IMR-90 (cell line): ENCODE data around the gene NR4A1. TPM values are rescaled to one million over a fixed set of nuclear protein-coding genes. Genes with fewer than 3 reads are reported as not detected.
A peak's percentile ranks its signal among the peaks of the same experiment; 100 is the strongest.

Source experiments
- ATAC-seq: fragments of 200-7000 bp; cut with Tn5 transposase; 2 replicates; pipeline ENCODE4 v1.9.1; 2020; ENCODE audit warnings: low read depth, mild to moderate bottlenecking, moderate library complexity
- BruUV-seq: library from RNA; stranded (reverse); fragments of 400-500 nt; replicated peaks from 2 replicates; lab custom pipeline; 2021; lab: Mats Ljungman, UMichigan
- CTCF ChIA-PET: fragments of 300-600 bp; formaldehyde crosslinking; extraction: SDS; loops from one replicate; lab custom pipeline; 2021; ENCODE audit warnings: antibody characterized with exemption; lab: Yijun Ruan, JAX
- POLR2A ChIA-PET: fragments of 300-600 bp; sonication (Branson Sonifier 250); formaldehyde crosslinking; loops from one replicate; lab custom pipeline; 2022; ENCODE audit warnings: antibody characterized with exemption; ENCODE audit not compliant: unreplicated experiment; lab: Charles Lee
- DNase-seq: peaks from one replicate; pipeline ENCODE4 v3.0.0; 2013
- H2AFZ ChIP-seq: replicated peaks from 2 replicates; pipeline ENCODE3; 2013; ENCODE audit warnings: low read length, mild to moderate bottlenecking; ENCODE audit not compliant: poor library complexity
- H2AK5ac ChIP-seq: 2 replicates; pipeline ENCODE4 v1.6.1; 2013; ENCODE audit warnings: low read depth, low read length, inconsistent platforms
- H2AK9ac ChIP-seq: replicated peaks from 2 replicates; pipeline ENCODE3; 2013; ENCODE audit warnings: mild to moderate bottlenecking, low read depth, low read length, moderate library complexity; ENCODE audit not compliant: poor library complexity
- H2BK120ac ChIP-seq: 2 replicates; pipeline ENCODE4 v1.6.1; 2013; ENCODE audit warnings: low read depth, low read length, inconsistent platforms
- H2BK15ac ChIP-seq: 3 replicates; pipeline ENCODE4 v1.6.1; 2013; ENCODE audit warnings: low read depth, low read length, inconsistent platforms
- H2BK20ac ChIP-seq: 2 replicates; pipeline ENCODE4 v1.6.1; 2013; ENCODE audit warnings: low read depth, mild to moderate bottlenecking, inconsistent platforms, low read length, moderate library complexity
- H2BK5ac ChIP-seq: 2 replicates; pipeline ENCODE4 v1.6.1; 2013; ENCODE audit warnings: mild to moderate bottlenecking, low read depth, low read length, inconsistent platforms; ENCODE audit not compliant: poor library complexity, severe bottlenecking
- H3K14ac ChIP-seq: replicated peaks from 2 replicates; pipeline ENCODE4 v1.6.1; 2013; ENCODE audit warnings: low read depth, low read length, inconsistent platforms
- H3K18ac ChIP-seq: 2 replicates; pipeline ENCODE4 v1.6.1; 2013; ENCODE audit warnings: low read depth, low read length, control low read depth
- H3K23ac ChIP-seq: 2 replicates; pipeline ENCODE4 v1.6.1; 2013; ENCODE audit warnings: low read depth, low read length, inconsistent platforms
- H3K27ac ChIP-seq: 2 replicates; pipeline ENCODE4 v1.5.1; 2013; ENCODE audit warnings: mild to moderate bottlenecking, control low read depth, low read length; ENCODE audit not compliant: insufficient read depth
- H3K27me3 ChIP-seq: 2 replicates; pipeline ENCODE4 v1.6.1; 2013; ENCODE audit warnings: low read length; ENCODE audit not compliant: control insufficient read depth, insufficient read depth
- H3K36me3 ChIP-seq: 2 replicates; pipeline ENCODE4 v1.6.1; 2013; ENCODE audit warnings: low read length, mixed read lengths; ENCODE audit not compliant: control insufficient read depth, insufficient read depth
- H3K4ac ChIP-seq: 2 replicates; pipeline ENCODE4 v1.6.1; 2013; ENCODE audit warnings: low read depth, low read length, inconsistent platforms
- H3K4me1 ChIP-seq: 2 replicates; pipeline ENCODE4 v1.6.1; 2013; ENCODE audit warnings: low read length, mixed read lengths; ENCODE audit not compliant: control insufficient read depth, insufficient read depth
- H3K4me2 ChIP-seq: 2 replicates; pipeline ENCODE4 v1.6.1; 2013; ENCODE audit warnings: low read depth, mild to moderate bottlenecking, control low read depth, low read length, moderate library complexity
- H3K4me3 ChIP-seq: 2 replicates; pipeline ENCODE4 v1.5.1; 2013; ENCODE audit warnings: low read depth, mild to moderate bottlenecking, control low read depth, low read length, moderate library complexity; ENCODE audit not compliant: insufficient read depth
- H3K56ac ChIP-seq: 2 replicates; pipeline ENCODE4 v1.6.1; 2013; ENCODE audit warnings: low read length, inconsistent platforms; ENCODE audit not compliant: insufficient read depth; ENCODE audit errors: extremely low read depth
- H3K79me1 ChIP-seq, 2 experiments: 2 replicates each; pipeline ENCODE4 v1.6.1; 2013; ENCODE audit warnings: low read length in 2 of 2, inconsistent platforms in 1 of 2, low read depth in 1 of 2
- H3K9ac ChIP-seq: 2 replicates; pipeline ENCODE4 v1.6.1; 2013; ENCODE audit warnings: low read depth, low read length, control low read depth
- H3K9me1 ChIP-seq: 2 replicates; pipeline ENCODE4 v1.6.1; 2013; ENCODE audit warnings: low read length, inconsistent platforms; ENCODE audit not compliant: insufficient read depth
- H3K9me3 ChIP-seq: 2 replicates; pipeline ENCODE4 v1.6.1; 2013; ENCODE audit warnings: low read length; ENCODE audit not compliant: control insufficient read depth, insufficient read depth
- H4K20me1 ChIP-seq: 2 replicates; pipeline ENCODE4 v1.6.1; 2013; ENCODE audit warnings: low read length, inconsistent platforms; ENCODE audit not compliant: insufficient read depth
- H4K5ac ChIP-seq: 2 replicates; pipeline ENCODE4 v1.6.1; 2013; ENCODE audit warnings: mild to moderate bottlenecking, low read depth, low read length, control low read depth
- H4K8ac ChIP-seq, 2 experiments: 2 replicates each; pipeline ENCODE4 v1.6.1; 2013; ENCODE audit warnings: low read depth in 2 of 2, low read length in 2 of 2, control low read depth in 1 of 2, inconsistent platforms in 1 of 2
- H4K91ac ChIP-seq: 2 replicates; pipeline ENCODE4 v1.6.1; 2013; ENCODE audit warnings: low read depth, low read length, inconsistent platforms; ENCODE audit not compliant: insufficient read depth
- CEBPB ChIP-seq: IDR thresholded peaks from 2 replicates; pipeline ENCODE4 v1.6.1; 2012; ENCODE audit warnings: low read depth, low read length, improper control_type of control experiment
- CHD1 ChIP-seq: IDR thresholded peaks from 2 replicates; pipeline ENCODE4 v1.6.1; 2012; ENCODE audit warnings: low read depth, low read length, improper control_type of control experiment
- FOS ChIP-seq: fragments of 150-350 bp; IDR thresholded peaks from 2 replicates; pipeline ENCODE4 v1.6.1; 2016; ENCODE audit warnings: low read depth, low read length
- MAFK ChIP-seq: IDR thresholded peaks from 2 replicates; pipeline ENCODE4 v1.6.1; 2012; ENCODE audit warnings: low read depth, low read length, improper control_type of control experiment
- MAZ ChIP-seq: IDR thresholded peaks from 2 replicates; pipeline ENCODE4 v1.6.1; 2012; ENCODE audit warnings: low read depth, mild to moderate bottlenecking, low read length, improper control_type of control experiment, moderate library complexity, borderline replicate concordance
- MXI1 ChIP-seq: IDR thresholded peaks from 2 replicates; pipeline ENCODE4 v1.6.1; 2012; ENCODE audit warnings: low read depth, mild to moderate bottlenecking, low read length, moderate library complexity, borderline replicate concordance
- NFE2L2 ChIP-seq: fragments of 150-350 bp; IDR thresholded peaks from 2 replicates; pipeline ENCODE4 v1.6.1; 2016; ENCODE audit warnings: low read depth, mild to moderate bottlenecking, low read length
- RFX5 ChIP-seq: IDR thresholded peaks from 2 replicates; pipeline ENCODE4 v1.8.0; 2012; ENCODE audit warnings: low read depth, mild to moderate bottlenecking, low read length, moderate library complexity
- SMC3 ChIP-seq: fragments of 150-350 bp; IDR thresholded peaks from 2 replicates; pipeline ENCODE4 v1.6.1; 2016; ENCODE audit warnings: low read depth, mild to moderate bottlenecking, antibody characterized with exemption, low read length, moderate library complexity
- WGBS, 2 experiments: methylation state at CpG; one replicate each; pipeline versions ENCODE4 v1.1.5 to v1.1.7; 2013; ENCODE audit warnings: missing lambda C conversion rate in 2 of 2; ENCODE audit not compliant: insufficient read length in 1 of 2; ENCODE audit errors: extremely low coverage in 2 of 2; 5-methylcytosine and 5-hydroxymethylcytosine counted together
- dilution Hi-C: fragments of 300-500 bp; cut with HindIII; formaldehyde crosslinking; loops from one replicate; pipeline ENCODE4 v1.14.3; 2018; ENCODE audit warnings: low sequenced_read_pairs; ENCODE audit not compliant: unreplicated experiment
- in situ Hi-C: fragments of 300-500 bp; cut with MboI; formaldehyde crosslinking; loops from 3 replicates; pipeline ENCODE4 v1.14.3; 2019; ENCODE audit warnings: low sequenced_read_pairs, inconsistent platforms, mixed read lengths
- intact Hi-C: fragments of 100-400 bp; cut with micrococcal nuclease; formaldehyde crosslinking; loops from 2 replicates; pipeline ENCODE4 v1.10.0; 2022
- polyA plus RNA-seq, 3 experiments: library from polyadenylated mRNA; depleted of rRNA; stranded (reverse); fragments of >200 nt; gene quantifications; 2 replicates each; pipeline ENCODE4 v1.2.3, GENCODE V29; 2012; ENCODE audit warnings: low replicate concordance in 1 of 3
- total RNA-seq: library from RNA; depleted of rRNA; stranded (reverse); fragments of >200 nt; gene quantifications from 2 replicates; pipeline ENCODE4 v1.2.3, GENCODE V29; 2012
- TF ChIP-seq, protein P1 (sequence below): conservative IDR thresholded peaks from 2 replicates; pipeline ENCODE4 v1.5.1; 2012; ENCODE audit warnings: mild to moderate bottlenecking, low read depth, low read length, improper control_type of control experiment
- TF ChIP-seq, protein P2 (sequence below): fragments of 150-350 bp; IDR thresholded peaks from 2 replicates; pipeline ENCODE4 v1.6.1; 2017; ENCODE audit warnings: mild to moderate bottlenecking, antibody characterized with exemption, low read length, low read depth
- TF ChIP-seq, protein P3 (sequence below): fragments of 150-350 bp; IDR thresholded peaks from 2 replicates; pipeline ENCODE4 v1.6.1; 2016; ENCODE audit warnings: low read depth, mild to moderate bottlenecking, low read length, moderate library complexity, borderline replicate concordance

Gene NR4A1
- total and polyA plus RNA-seq, 2 of the 4 experiments (the other 2 are of a cell fraction), result 6.6 to 34.1 TPM

DNA sequence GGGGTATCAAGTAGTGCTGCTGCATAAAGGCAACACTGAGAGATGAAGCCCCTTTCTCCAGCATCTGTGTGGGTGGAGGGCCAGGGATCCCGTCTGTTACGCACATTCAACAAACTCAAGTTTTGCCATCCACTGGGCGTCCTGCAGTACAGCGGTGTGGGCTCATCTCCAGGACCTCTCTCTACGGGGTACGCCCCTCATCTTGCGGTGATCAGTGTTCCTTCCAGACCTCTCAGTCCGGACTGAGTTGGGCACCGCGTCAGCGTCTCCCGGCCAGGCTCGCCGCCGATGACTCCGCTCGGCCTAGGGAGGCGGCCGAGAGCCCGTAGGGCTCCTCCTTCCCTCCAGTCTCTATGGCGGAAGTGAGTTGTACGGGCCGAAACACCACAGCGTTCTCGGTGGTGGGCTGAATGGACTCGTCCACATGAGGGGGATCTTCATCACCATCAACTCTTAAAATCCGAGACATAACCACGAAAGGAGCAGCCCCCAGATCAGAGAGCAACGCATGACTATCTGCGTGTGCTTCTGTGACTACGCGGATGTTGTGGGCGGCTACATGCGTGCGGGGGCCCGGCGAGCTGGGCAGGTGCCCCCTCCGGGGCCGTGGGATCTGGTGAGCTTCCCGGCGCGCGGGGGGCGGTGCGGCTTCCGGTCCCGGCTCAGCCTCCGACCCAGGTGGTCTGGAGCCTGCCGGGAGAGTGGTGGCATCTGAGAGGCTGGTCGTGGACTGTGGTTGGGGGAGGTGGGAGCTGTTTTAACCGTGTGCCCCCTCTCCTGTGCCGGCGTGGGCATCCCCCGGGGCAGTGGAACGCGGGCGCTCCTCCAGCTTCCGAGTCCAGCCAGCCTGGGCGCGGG is 18.3 kb downstream of the NR4A1 start, which contains the start of gene ATG101:
Gene ATG101, plus strand, starts transcription at position 652 of the 858 bp plus-strand sequence. CDS start 3,673 bp downstream, outside the sequence.
- ATAC-seq (peak; percentile 98), DNase-seq (peak; percentile 96)
- H3K18ac ChIP-seq, result peak within 1 kb of the TSS; percentile 95
- peak within 1 kb of the TSS; percentile 90 for H4K5ac ChIP-seq
- H4K20me1 ChIP-seq, result peaks cover 47% of the 10 kb centered on the region
- H3K36me3 ChIP-seq, result peaks cover 16% of the 10 kb centered on the region
- H3K4me1 ChIP-seq, result peaks cover 11% of the 10 kb centered on the region
- peak within 1 kb of the TSS; percentile 100 for H3K4ac ChIP-seq
- peak within 1 kb of the TSS; percentile 100 for H3K14ac ChIP-seq
- H3K9ac ChIP-seq, result peak within 1 kb of the TSS; percentile 88
- H2AFZ ChIP-seq, result peak within 1 kb of the TSS; percentile 99
- H4K91ac ChIP-seq, result peak within 1 kb of the TSS; percentile 100
- no TSS peak for BruUV-seq
- peak within 1 kb of the TSS; percentile 89 for H3K27ac ChIP-seq
- no peaks in the 10 kb centered on the region for H3K27me3 ChIP-seq
- H3K9me3 ChIP-seq, result no peaks in the 10 kb centered on the region
- H2AK5ac ChIP-seq, result peak within 1 kb of the TSS; percentile 96
- H2AK9ac ChIP-seq, result peak within 1 kb of the TSS; percentile 99
- H2BK5ac ChIP-seq, result peak within 1 kb of the TSS; percentile 96
- peak within 1 kb of the TSS; percentile 98; the same call in 2 of the 3 replicates for H2BK15ac ChIP-seq
- peak within 1 kb of the TSS; percentile 64 for H3K4me3 ChIP-seq
- peaks cover 0 to 49% of the 10 kb centered on the region in 2 experiments; a peak in 3 of 4 replicates for H3K79me1 ChIP-seq
- ChIA-PET POLR2A (no interaction called here), CTCF (interaction anchor here (1.0 to 1.9 kb wide), 4 partner anchors 13 to 76 kb away, joined by 3 to 9 read pairs (median 6); no protein-coding TSS in a partner anchor)
- H2BK20ac ChIP-seq, result peak within 1 kb of the TSS; percentile 100
- H3K56ac ChIP-seq, result peak within 1 kb of the TSS; percentile 99
- in situ Hi-C loops, result no loop called here
- H3K4me2 ChIP-seq, result peak within 1 kb of the TSS; percentile 99
- H3K23ac ChIP-seq, result peak within 1 kb of the TSS; percentile 95
- H4K8ac ChIP-seq, result peak within 1 kb of the TSS; percentile 49 to 100
- peaks cover 25% of the 10 kb centered on the region for H3K9me1 ChIP-seq
- peak within 1 kb of the TSS; percentile 100 for H2BK120ac ChIP-seq
- WGBS, 2 experiments, result 0% methylated on average over 8 of the region's 60 CpGs; no CpG with 5 or more reads in 1 of the 2 experiments
- dilution Hi-C loops, result no loop called here
- intact Hi-C loops, result loop anchor here (2.0 kb wide), 1 partner anchor 37 kb away; no protein-coding TSS in a partner anchor
- no peak for TF ChIP-seq CEBPB
- no peak for TF ChIP-seq RFX5
- TF ChIP-seq, protein P1, sequence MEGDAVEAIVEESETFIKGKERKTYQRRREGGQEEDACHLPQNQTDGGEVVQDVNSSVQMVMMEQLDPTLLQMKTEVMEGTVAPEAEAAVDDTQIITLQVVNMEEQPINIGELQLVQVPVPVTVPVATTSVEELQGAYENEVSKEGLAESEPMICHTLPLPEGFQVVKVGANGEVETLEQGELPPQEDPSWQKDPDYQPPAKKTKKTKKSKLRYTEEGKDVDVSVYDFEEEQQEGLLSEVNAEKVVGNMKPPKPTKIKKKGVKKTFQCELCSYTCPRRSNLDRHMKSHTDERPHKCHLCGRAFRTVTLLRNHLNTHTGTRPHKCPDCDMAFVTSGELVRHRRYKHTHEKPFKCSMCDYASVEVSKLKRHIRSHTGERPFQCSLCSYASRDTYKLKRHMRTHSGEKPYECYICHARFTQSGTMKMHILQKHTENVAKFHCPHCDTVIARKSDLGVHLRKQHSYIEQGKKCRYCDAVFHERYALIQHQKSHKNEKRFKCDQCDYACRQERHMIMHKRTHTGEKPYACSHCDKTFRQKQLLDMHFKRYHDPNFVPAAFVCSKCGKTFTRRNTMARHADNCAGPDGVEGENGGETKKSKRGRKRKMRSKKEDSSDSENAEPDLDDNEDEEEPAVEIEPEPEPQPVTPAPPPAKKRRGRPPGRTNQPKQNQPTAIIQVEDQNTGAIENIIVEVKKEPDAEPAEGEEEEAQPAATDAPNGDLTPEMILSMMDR, result peak; percentile 92
- TF ChIP-seq MAZ, result peak; percentile 91
- TF ChIP-seq NFE2L2, result no peak
- no peak for TF ChIP-seq MAFK
- TF ChIP-seq CHD1, result no peak; the same call in none of the 2 replicates
- TF ChIP-seq, protein P2, sequence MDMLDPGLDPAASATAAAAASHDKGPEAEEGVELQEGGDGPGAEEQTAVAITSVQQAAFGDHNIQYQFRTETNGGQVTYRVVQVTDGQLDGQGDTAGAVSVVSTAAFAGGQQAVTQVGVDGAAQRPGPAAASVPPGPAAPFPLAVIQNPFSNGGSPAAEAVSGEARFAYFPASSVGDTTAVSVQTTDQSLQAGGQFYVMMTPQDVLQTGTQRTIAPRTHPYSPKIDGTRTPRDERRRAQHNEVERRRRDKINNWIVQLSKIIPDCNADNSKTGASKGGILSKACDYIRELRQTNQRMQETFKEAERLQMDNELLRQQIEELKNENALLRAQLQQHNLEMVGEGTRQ, result no peak
- TF ChIP-seq FOS, result peak; percentile 54; the same call in 1 of the 2 replicates
- TF ChIP-seq, protein P3, sequence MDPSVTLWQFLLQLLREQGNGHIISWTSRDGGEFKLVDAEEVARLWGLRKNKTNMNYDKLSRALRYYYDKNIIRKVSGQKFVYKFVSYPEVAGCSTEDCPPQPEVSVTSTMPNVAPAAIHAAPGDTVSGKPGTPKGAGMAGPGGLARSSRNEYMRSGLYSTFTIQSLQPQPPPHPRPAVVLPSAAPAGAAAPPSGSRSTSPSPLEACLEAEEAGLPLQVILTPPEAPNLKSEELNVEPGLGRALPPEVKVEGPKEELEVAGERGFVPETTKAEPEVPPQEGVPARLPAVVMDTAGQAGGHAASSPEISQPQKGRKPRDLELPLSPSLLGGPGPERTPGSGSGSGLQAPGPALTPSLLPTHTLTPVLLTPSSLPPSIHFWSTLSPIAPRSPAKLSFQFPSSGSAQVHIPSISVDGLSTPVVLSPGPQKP, result 0 out of 2 replicates have a peak, but pooled peaks have one; percentile 58
- TF ChIP-seq MXI1, result peak; percentile 73; the same call in 1 of the 2 replicates
- TF ChIP-seq SMC3, result peak; percentile 19; the same call in 1 of the 2 replicates
